Thoracic aorta (tissue), 2 donors: ENCODE measurements around the gene LDB3. TPM values are rescaled to one million over a fixed set of nuclear protein-coding genes. Genes with fewer than 3 reads are reported as not detected.

Experiments used
- ATAC-seq: fragments of 150-250 bp; one replicate; pipeline ENCODE4 v1.8.0; 2017; ENCODE audit warnings: low read depth; ENCODE audit not compliant: insufficient number of reproducible peaks, low FRiP score
- DNase-seq: peaks from one replicate; pipeline ENCODE4 v3.0.0-alpha.2; 2020; ENCODE audit warnings: low spot score
- H3K27ac ChIP-seq, 2 donors: fragments of 200-600 bp; sonication (generic); 1 replicate in 1 of 2; 2 replicates in 1 of 2; pipeline ENCODE4 v1.5.1; 2016; ENCODE audit warnings: mild to moderate bottlenecking in 2 of 2, moderate library complexity in 2 of 2
- H3K27me3 ChIP-seq: fragments of 200-600 bp; sonication (generic); replicated peaks from 2 replicates; pipeline ENCODE4 v1.6.0; 2016; ENCODE audit warnings: mild to moderate bottlenecking; ENCODE audit not compliant: insufficient read depth
- H3K36me3 ChIP-seq: fragments of 200-600 bp; sonication (generic); one replicate; pipeline ENCODE4 v1.5.1; 2016
- H3K4me1 ChIP-seq, 2 donors: fragments of 200-600 bp; sonication (generic); 1 replicate in 1 of 2; 2 replicates in 1 of 2; pipeline versions ENCODE4 v1.5.1 to v1.6.0; 2016; ENCODE audit warnings: low read depth in 2 of 2, mild to moderate bottlenecking in 1 of 2; ENCODE audit not compliant: control insufficient read depth in 1 of 2
- H3K4me3 ChIP-seq: fragments of 200-600 bp; sonication (generic); 2 replicates; pipeline ENCODE4 v1.5.1; 2016; ENCODE audit warnings: mild to moderate bottlenecking
- H3K9me3 ChIP-seq: fragments of 200-600 bp; sonication (generic); 2 replicates; pipeline ENCODE4 v1.5.1; 2016
- total RNA-seq, 2 donors: library from RNA; depleted of rRNA; stranded (reverse); fragments of >200 nt; gene quantifications; one replicate each; pipeline versions ENCODE4 v1.1.0 to v1.2.3, GENCODE V29; 2016
- TF ChIP-seq, protein P1 (sequence below): fragments of 200-600 bp; sonication (generic); IDR thresholded peaks from one replicate; pipeline ENCODE4 v1.5.1; 2019; ENCODE audit warnings: antibody characterized with exemption

The LDB3 gene
- total RNA-seq, 2 donors from 2014 or later = 59.5 to 63.8 TPM

GRCh38 chr10:86655596-86655995 is 12.7 kb upstream of the LDB3 start:
- TF ChIP-seq, protein P1, sequence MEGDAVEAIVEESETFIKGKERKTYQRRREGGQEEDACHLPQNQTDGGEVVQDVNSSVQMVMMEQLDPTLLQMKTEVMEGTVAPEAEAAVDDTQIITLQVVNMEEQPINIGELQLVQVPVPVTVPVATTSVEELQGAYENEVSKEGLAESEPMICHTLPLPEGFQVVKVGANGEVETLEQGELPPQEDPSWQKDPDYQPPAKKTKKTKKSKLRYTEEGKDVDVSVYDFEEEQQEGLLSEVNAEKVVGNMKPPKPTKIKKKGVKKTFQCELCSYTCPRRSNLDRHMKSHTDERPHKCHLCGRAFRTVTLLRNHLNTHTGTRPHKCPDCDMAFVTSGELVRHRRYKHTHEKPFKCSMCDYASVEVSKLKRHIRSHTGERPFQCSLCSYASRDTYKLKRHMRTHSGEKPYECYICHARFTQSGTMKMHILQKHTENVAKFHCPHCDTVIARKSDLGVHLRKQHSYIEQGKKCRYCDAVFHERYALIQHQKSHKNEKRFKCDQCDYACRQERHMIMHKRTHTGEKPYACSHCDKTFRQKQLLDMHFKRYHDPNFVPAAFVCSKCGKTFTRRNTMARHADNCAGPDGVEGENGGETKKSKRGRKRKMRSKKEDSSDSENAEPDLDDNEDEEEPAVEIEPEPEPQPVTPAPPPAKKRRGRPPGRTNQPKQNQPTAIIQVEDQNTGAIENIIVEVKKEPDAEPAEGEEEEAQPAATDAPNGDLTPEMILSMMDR = no peak
- H3K36me3 ChIP-seq = no peaks in the 10 kb centered on the region
- no peak for ATAC-seq
- no peak overlapping the region for H3K27ac ChIP-seq
- no peaks in the 10 kb centered on the region for H3K4me1 ChIP-seq
- DNase-seq = no peak
- no peak overlapping the region for H3K4me3 ChIP-seq
- no peaks in the 10 kb centered on the region for H3K27me3 ChIP-seq
- H3K9me3 ChIP-seq = no peaks in the 10 kb centered on the region

DNA sequence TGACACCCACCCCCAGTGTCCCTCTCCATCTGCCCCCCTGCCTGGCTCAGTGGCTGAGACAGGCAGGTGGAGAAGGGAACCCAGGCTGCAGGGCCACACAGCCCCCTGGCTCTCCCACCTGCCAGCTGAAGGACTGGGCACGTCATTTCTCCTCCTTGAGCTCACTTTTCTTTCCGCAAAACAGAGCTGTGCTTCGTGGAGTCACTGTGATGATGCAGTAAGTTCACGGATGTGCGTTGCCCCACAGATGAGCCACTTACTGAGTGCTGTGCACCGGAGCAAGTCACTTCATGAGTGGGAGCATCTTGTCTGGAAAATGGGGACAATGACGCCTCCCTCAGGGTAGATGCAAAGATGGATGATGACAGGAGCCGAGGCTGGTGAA is 11.3 kb upstream of the LDB3 start:
- TF ChIP-seq, protein P1 = no peak
- no peak overlapping the region for H3K4me3 ChIP-seq
- H3K9me3 ChIP-seq = no peaks in the 10 kb centered on the region
- H3K27ac ChIP-seq = no peak overlapping the region
- DNase-seq (no peak), ATAC-seq (no peak)
- no peaks in the 10 kb centered on the region for H3K4me1 ChIP-seq
- H3K36me3 ChIP-seq = no peaks in the 10 kb centered on the region
- H3K27me3 ChIP-seq = no peaks in the 10 kb centered on the region

DNA sequence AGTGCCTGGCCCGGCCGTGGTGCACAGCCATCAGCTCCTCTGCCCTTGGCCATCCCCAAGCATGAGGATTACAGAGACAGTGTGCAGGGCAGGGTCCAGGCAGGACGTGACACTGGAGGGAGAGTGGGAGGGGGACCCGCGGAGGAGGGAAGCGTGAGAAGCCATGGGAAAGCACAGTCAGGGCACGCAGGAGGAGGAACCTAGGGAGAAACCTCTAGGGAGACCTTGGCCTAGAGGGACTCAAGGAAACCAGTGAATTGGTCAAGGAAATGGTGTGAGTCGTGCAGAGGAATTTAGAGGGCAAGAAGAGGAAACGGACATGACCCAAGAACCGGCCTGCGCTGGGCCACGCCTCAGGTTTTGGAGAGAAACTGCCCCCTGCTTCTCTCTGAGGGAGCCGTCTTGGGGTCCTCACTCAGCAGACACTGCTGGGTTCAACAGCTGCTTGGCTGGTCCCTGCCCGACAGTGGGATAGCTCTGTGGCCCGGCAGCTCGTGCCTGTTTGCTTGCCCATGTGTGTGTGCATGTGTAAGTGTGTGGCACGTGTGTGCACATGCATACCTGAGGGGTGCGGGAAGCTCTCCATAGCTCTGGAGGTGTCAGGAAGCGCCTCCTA is 10.8 kb upstream of the LDB3 start:
- no peaks in the 10 kb centered on the region for H3K27me3 ChIP-seq
- TF ChIP-seq, protein P1 = no peak
- DNase-seq (no peak), ATAC-seq (no peak)
- no peaks in the 10 kb centered on the region for H3K36me3 ChIP-seq
- no peaks in the 10 kb centered on the region for H3K4me1 ChIP-seq
- no peaks in the 10 kb centered on the region for H3K9me3 ChIP-seq
- no peak overlapping the region for H3K4me3 ChIP-seq
- H3K27ac ChIP-seq = no peak overlapping the region

DNA sequence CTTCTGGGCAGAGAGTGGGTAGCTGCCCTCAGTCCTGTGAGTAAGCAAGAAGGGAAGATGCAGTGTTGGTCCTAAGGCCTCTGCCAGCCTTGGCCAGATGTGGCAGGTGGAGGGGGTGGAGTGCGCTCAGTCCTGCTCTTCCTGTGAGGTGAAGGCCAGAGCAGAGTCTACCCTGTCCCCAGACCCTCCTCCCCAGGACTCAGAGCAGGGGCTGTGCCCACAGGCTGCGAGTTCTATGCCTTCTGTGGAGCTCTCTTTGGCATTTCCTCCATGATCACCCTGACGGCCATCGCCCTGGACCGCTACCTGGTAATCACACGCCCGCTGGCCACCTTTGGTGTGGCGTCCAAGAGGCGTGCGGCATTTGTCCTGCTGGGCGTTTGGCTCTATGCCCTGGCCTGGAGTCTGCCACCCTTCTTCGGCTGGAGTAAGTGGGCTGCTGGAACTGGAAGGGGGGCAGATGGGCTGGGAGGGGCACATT is 10.0 kb upstream of the LDB3 start:
- Histone ChIP-seq H3K9me3 (no peaks in the 10 kb centered on the region), H3K36me3 (no peaks in the 10 kb centered on the region), H3K4me1 (no peaks in the 10 kb centered on the region), H3K27me3 (no peaks in the 10 kb centered on the region), H3K4me3 (no peak overlapping the region), H3K27ac (no peak overlapping the region)
- TF ChIP-seq, protein P1 = no peak
- DNase-seq = no peak
- ATAC-seq = no peak

- H3K36me3 ChIP-seq = no peaks in the 10 kb centered on the region
- DNase-seq (no peak), ATAC-seq (no peak)
- no peak overlapping the region for H3K4me3 ChIP-seq
- H3K9me3 ChIP-seq = no peaks in the 10 kb centered on the region
- TF ChIP-seq, protein P1 = no peak
- H3K27ac ChIP-seq = no peak overlapping the region
- no peaks in the 10 kb centered on the region for H3K27me3 ChIP-seq
- no peaks in the 10 kb centered on the region for H3K4me1 ChIP-seq
Observed at GRCh38 chr10:86658751-86659150, 9.6 kb upstream of the LDB3 start.
